Endothelial cell of umbilical vein (primary cell): Measurements from ENCODE around the gene MXD4.

Source experiments
- EZH2 ChIP-seq: IDR thresholded peaks from 2 replicates; pipeline ENCODE4 v1.6.1; 2012; ENCODE audit warnings: borderline replicate concordance, low read depth, mild to moderate bottlenecking, moderate library complexity, low read length, inconsistent platforms; ENCODE audit not compliant: severe bottlenecking
- FOS ChIP-seq: IDR thresholded peaks from 2 replicates; pipeline ENCODE4 v1.6.1; 2011; ENCODE audit warnings: mild to moderate bottlenecking, low read length, moderate library complexity, borderline replicate concordance; ENCODE audit not compliant: insufficient read depth
- GATA2 ChIP-seq: IDR thresholded peaks from 2 replicates; pipeline ENCODE4 v1.7.0; 2011; ENCODE audit warnings: low read depth, mild to moderate bottlenecking, moderate library complexity, mixed read lengths, low read length; ENCODE audit not compliant: insufficient read length, insufficient read depth
- MYC ChIP-seq: IDR thresholded peaks from one replicate; pipeline ENCODE4 v1.6.1; 2011; ENCODE audit warnings: mild to moderate bottlenecking, low read depth, low read length
- POLR2A ChIP-seq: IDR thresholded peaks from 2 replicates; pipeline ENCODE4 v1.6.1; 2012; ENCODE audit warnings: low read depth, mild to moderate bottlenecking, control low read depth, low read length
- TF ChIP-seq, protein P1 (sequence below), 2 donors: IDR thresholded peaks; 1 replicate in 1 of 2; 2 replicates in 1 of 2; pipeline ENCODE4 v1.5.1; 2011; ENCODE audit warnings: low read length in 2 of 2, mild to moderate bottlenecking in 2 of 2, moderate library complexity in 2 of 2, control low read depth in 1 of 2, inconsistent platforms in 1 of 2, low read depth in 1 of 2; ENCODE audit not compliant: insufficient read depth in 1 of 2; ENCODE audit errors: extremely low read depth in 1 of 2
- TF ChIP-seq, protein P2 (sequence below): IDR thresholded peaks from 2 replicates; pipeline ENCODE4 v1.6.1; 2011; ENCODE audit not compliant: insufficient read depth, insufficient read length

DNA sequence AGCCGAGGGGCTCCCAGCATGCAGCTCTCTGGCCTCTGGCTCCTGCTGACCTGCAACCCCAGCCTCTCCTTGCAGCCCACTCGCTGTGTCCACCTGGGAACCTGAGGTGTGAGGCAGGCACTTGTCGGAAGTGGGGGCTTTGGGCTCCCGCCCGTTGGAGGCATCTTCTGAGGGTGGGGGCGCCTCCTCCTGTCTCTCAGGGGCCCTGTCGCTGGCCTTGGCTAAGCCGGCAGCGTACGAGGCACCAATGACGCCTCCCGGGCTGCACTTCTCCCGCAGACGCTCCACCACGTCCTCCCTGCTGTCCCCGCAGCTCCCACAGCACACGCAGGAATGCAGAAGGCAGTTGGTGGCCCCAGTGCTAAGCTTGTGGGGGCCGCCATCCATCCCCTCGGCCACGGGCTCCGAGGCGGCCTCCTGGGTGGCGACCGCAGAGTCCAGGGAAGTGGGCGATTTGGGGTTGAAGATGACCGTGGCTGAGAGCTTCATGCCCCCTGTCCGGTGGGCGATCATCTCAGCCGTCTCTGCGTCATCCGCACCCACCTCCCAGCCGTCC lies 42.5 kb upstream of the MXD4 start:
- TF ChIP-seq MYC (no peak), EZH2 (no peak), POLR2A (no peak), FOS (no peak), GATA2 (no peak)
- TF ChIP-seq, protein P1, sequence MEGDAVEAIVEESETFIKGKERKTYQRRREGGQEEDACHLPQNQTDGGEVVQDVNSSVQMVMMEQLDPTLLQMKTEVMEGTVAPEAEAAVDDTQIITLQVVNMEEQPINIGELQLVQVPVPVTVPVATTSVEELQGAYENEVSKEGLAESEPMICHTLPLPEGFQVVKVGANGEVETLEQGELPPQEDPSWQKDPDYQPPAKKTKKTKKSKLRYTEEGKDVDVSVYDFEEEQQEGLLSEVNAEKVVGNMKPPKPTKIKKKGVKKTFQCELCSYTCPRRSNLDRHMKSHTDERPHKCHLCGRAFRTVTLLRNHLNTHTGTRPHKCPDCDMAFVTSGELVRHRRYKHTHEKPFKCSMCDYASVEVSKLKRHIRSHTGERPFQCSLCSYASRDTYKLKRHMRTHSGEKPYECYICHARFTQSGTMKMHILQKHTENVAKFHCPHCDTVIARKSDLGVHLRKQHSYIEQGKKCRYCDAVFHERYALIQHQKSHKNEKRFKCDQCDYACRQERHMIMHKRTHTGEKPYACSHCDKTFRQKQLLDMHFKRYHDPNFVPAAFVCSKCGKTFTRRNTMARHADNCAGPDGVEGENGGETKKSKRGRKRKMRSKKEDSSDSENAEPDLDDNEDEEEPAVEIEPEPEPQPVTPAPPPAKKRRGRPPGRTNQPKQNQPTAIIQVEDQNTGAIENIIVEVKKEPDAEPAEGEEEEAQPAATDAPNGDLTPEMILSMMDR (IDR thresholded peaks at IDR 0.05; ENCODE audit: extremely low read depth in 1 of 2, insufficient read depth in 1 of 2, low read depth in 1 of 2, low read length in 2 of 2): no peak
- TF ChIP-seq, protein P2, sequence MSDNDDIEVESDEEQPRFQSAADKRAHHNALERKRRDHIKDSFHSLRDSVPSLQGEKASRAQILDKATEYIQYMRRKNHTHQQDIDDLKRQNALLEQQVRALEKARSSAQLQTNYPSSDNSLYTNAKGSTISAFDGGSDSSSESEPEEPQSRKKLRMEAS: no peak
